ENCODE results near the gene CDH13. TPM values are rescaled to one million over a fixed set of nuclear protein-coding genes. Genes with fewer than 3 reads are reported as not detected.

CDH13 gene
- total RNA-seq, 4 donors from 2014 or later, result 6.4 to 19.7 (median 11.7) TPM

DNA sequence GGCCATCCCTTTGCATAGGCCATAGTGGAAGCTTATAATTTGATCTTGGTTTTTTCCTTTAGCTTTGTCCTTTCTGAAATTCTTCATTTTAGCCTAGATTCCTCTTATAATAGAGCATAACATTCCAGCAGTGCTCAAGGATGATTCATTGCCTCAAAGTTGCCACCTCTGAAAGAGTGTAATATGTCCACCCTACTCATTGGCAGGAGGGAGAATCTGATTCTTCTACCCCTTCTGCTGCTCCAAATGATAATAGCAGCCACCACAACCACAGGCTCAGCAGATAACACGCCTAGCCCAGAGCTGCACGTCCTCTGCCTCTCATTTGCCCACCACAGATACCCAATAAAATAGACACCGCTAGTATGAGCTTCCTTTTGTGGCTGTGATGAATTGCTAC lies 843.6 kb downstream of the CDH13 start:
- TF ChIP-seq, protein P1, sequence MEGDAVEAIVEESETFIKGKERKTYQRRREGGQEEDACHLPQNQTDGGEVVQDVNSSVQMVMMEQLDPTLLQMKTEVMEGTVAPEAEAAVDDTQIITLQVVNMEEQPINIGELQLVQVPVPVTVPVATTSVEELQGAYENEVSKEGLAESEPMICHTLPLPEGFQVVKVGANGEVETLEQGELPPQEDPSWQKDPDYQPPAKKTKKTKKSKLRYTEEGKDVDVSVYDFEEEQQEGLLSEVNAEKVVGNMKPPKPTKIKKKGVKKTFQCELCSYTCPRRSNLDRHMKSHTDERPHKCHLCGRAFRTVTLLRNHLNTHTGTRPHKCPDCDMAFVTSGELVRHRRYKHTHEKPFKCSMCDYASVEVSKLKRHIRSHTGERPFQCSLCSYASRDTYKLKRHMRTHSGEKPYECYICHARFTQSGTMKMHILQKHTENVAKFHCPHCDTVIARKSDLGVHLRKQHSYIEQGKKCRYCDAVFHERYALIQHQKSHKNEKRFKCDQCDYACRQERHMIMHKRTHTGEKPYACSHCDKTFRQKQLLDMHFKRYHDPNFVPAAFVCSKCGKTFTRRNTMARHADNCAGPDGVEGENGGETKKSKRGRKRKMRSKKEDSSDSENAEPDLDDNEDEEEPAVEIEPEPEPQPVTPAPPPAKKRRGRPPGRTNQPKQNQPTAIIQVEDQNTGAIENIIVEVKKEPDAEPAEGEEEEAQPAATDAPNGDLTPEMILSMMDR (IDR thresholded peaks at IDR 0.05; ENCODE audit: low read depth), result no peak

DNA sequence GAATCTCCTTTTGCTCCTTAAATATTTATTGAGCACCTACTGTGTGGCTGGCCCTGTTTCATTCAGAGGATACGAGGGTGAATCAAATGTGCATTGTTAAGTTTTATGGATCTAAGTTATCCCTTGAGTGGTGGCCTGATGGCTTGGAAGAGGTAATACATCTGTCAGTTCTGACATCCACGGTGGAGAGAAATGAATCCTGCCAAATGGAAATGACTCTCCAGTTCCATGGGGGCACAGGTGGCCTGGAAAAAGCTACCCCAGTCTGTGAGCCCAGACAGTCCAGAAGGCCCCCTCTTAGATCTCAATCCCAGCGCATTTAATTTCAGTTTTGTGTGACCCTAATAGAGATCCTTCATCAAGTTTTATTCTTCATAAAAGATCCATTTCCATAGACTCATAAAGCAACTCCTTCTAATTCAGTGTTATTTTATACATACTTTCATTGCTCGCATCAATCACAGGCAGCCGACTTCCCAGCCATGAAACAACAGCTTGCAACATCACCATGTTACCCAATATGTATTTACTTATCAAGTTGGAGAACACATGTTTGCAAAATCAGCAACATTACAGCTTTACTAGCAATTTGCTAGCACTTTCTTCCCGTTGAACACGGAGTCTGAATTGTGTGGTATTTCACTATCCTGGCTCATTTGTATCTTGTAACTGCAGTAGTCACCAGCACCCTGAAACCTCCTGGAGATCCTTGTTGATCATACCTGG lies 846.2 kb downstream of the CDH13 start:
- TF ChIP-seq, protein P1 (IDR thresholded peaks at IDR 0.05; ENCODE audit: low read depth), result no peak

DNA sequence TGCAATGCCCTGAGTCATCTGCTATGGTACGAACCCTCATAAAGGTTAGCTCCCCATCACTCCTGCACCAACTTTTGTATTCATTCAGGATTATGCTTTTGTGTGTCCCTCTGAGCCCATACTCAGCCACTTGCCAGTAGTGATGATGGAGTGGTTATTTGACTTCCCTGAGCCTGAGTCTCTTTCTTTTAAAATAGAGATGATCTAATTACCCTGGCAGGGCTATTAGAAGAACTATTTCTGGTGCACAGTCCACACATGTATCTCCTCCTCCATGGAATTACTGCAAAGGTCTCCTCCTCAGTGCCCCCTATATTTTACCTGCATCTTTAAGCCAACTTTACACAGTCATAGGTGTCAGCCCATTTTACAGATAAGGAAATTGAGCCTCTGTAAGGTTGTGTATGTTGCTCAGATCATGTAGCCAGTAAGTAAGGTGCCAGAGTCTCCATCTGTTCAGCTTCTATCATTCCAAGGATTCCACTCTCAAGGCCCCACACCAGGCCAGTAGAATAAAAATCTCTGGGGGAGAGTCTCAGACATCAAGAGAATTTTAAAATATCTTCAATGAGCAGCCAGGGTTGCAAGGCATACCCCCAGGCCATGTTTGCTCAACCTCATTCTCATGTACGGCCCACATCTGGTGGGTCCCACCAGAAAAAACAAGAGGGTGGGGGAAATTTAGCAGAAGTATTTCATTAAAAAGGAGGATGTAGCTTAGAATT lies 847.3 kb downstream of the CDH13 start:
- TF ChIP-seq, protein P1 (IDR thresholded peaks at IDR 0.05; ENCODE audit: low read depth), result no peak

DNA sequence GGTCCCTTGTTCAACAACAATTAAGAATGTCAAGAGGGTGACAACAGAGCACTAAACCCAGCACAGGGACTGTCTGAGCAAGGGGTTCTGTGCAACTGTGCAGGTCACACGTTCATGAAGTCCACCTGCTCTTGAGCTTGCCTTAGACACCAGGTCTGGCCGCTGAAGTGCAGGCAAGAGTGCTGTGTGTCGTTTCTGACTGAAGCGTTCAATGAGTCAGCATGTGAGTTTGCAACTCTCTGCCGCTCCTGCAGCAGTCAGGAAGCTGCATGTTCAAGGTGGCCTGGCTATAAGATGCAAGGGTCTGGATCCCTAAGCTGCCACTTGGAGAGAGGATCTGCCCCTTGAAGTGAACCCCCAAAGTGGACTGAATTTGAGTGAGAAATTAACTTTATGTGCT lies 848.3 kb downstream of the CDH13 start:
- TF ChIP-seq, protein P1 (IDR thresholded peaks at IDR 0.05; ENCODE audit: low read depth), result no peak

DNA sequence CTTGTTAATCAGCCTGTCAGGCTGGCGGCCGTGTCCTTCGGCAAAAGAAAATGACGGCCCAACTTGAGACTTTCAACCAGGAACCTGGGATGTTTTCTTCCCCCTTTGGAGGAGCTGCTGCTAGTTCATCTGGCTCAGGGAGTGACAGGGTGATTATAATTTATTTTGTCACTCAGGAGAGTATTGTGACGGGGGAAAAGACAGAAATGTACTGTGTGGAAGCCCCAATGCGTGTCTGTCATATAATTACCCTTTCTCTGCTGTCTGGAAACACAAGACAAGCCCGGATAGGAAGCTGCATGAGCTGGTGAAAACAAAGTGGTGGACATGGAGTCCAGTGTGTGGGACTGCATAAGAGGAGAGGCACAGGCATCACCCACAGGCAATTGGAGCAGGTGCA lies 854.8 kb downstream of the CDH13 start:
- TF ChIP-seq, protein P1 (IDR thresholded peaks at IDR 0.05; ENCODE audit: low read depth), result no peak

DNA sequence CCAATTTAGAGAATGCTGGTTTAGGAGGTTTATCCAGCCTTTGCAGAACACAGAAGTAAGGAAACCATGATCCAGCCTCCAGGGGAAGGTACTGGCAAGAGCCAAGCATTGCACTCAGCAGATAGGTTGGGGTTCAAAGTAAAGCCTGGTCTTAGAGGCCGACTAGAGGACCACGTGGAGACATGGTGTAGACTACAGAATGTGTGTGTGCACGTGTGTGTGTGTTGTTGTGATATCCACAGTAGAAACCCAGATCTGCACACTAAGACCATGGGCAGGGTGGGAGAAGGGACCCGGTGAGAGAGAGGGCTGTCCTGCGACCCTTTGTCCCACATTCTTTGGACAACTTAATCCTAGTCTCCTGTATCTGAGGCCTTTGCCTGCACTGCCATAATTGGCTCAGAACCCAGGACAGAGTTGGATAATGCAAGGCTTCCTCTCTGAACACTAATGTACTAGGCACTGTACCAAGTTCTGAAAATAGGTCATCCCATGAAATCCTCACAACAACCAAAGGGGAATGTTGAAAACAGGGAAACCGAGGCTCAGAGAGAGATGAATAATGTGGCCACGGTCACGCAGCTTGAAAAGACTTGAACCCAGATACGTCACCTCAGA lies 855.9 kb downstream of the CDH13 start:
- TF ChIP-seq, protein P1 (IDR thresholded peaks at IDR 0.05; ENCODE audit: low read depth), result no peak

DNA sequence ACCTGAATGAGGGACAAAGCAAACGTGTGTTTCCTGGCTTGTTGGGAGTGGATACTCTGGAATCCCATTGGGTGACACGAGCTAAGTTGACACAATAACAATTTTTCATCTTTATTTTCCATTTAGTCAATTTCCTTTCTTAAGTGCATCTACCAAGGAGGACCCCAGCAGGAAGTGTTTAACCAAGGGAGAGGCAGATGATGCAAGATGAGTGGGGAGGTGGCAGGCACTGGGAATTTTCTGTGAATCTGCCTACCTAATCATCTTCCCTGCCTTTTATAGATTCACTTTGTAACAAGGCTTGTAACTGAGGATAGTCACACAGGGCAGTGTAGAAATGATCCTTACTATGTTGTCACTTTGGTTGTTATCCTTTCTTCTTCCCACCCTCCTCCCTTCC lies 863.3 kb downstream of the CDH13 start:
- TF ChIP-seq, protein P1 (IDR thresholded peaks at IDR 0.05; ENCODE audit: low read depth), result no peak
